Left colon (tissue), 2 donors: ENCODE measurements around the gene GFRA1. TPM values are rescaled to one million over a fixed set of nuclear protein-coding genes. Genes with fewer than 3 reads are reported as not detected.

Experiments
- ATAC-seq: fragments of 200-7000 bp; cut with Tn5 transposase; one replicate; pipeline ENCODE4 v1.9.1; 2020; ENCODE audit warnings: mild to moderate bottlenecking, moderate library complexity
- DNase-seq, 2 donors: peaks; one replicate each; pipeline ENCODE4 v3.0.0-alpha.2; 2020
- intact Hi-C, 2 donors: fragments of 100-400 bp; cut with DNase I in 1 of 2; cut with micrococcal nuclease in 1 of 2; formaldehyde crosslinking; loops; one replicate each; pipeline versions ENCODE4 v1.11.2 to v1.14.0; 2022; cut with DNase I, micrococcal nuclease
- total RNA-seq, 2 donors: library from RNA; stranded (reverse); fragmentation: NEBNext Ultra II Directional; extraction: Animal tissue kit (Norgen Biotek cat#: 25700); gene quantifications; one replicate each; pipeline ENCODE4 v1.2.1, GENCODE V29; 2021
- donor health status: DM: no; HTN: no; CAD: no.
- donor health status: DM: yes; HTN: yes; CAD: no.

Gene GFRA1
- total RNA-seq, 2 donors from 2014 or later = 2.6 to 5.1 TPM

GRCh38 chr10:116120688-116121455 lies 152.1 kb downstream of the GFRA1 start:
- no peak for ATAC-seq
- intact Hi-C loops = no loop called here
- no peak for DNase-seq

- intact Hi-C loops = no loop called here
- no peak for DNase-seq
- no peak for ATAC-seq
These were observed 154.2 kb downstream of the GFRA1 start for GRCh38 chr10:116118847-116119246.

GRCh38 chr10:116115797-116116196 lies 157.2 kb downstream of the GFRA1 start:
- DNase-seq (no peak), ATAC-seq (no peak)

GRCh38 chr10:116115036-116115641 lies 157.9 kb downstream of the GFRA1 start:
- intact Hi-C loops = no loop called here
- DNase-seq = no peak
- no peak for ATAC-seq

More at GRCh38 chr10:116115797-116116196, 157.2 kb downstream of the GFRA1 start:
- intact Hi-C loops = no loop called here

- DNase-seq (no peak), ATAC-seq (no peak)
- intact Hi-C loops = no loop called here
These were observed 159.1 kb downstream of the GFRA1 start for GRCh38 chr10:116113721-116114501.

GRCh38 chr10:116112232-116113231 lies 160.5 kb downstream of the GFRA1 start:
- no peak for ATAC-seq
- no peak for DNase-seq
- intact Hi-C loops = no loop called here

GRCh38 chr10:116111483-116112095 lies 161.4 kb downstream of the GFRA1 start:
- intact Hi-C loops = no loop called here
- ATAC-seq (no peak), DNase-seq (no peak)

- DNase-seq (no peak), ATAC-seq (no peak)
- intact Hi-C loops = no loop called here
These were observed 162.3 kb downstream of the GFRA1 start for GRCh38 chr10:116110736-116111135.

GRCh38 chr10:116109881-116110280 lies 163.1 kb downstream of the GFRA1 start:
- no peak for ATAC-seq
- intact Hi-C loops = no loop called here
- DNase-seq = no peak

- ATAC-seq (no peak), DNase-seq (no peak)
- intact Hi-C loops = no loop called here
These were observed 163.5 kb downstream of the GFRA1 start for GRCh38 chr10:116109481-116109880.

GRCh38 chr10:116108095-116108494 lies 164.9 kb downstream of the GFRA1 start:
- ATAC-seq (no peak), DNase-seq (no peak)
- intact Hi-C loops = no loop called here

GRCh38 chr10:116106611-116107010 lies 166.4 kb downstream of the GFRA1 start:
- DNase-seq (no peak), ATAC-seq (no peak)
- intact Hi-C loops = no loop called here

- ATAC-seq = no peak
- intact Hi-C loops = no loop called here
- no peak for DNase-seq
These were observed 167.7 kb downstream of the GFRA1 start for GRCh38 chr10:116105264-116105663.

- intact Hi-C loops = no loop called here
- DNase-seq (no peak), ATAC-seq (no peak)
These were observed 168.6 kb downstream of the GFRA1 start for GRCh38 chr10:116104210-116104932.

GRCh38 chr10:116103668-116104067 lies 169.3 kb downstream of the GFRA1 start:
- intact Hi-C loops = no loop called here
- DNase-seq = no peak
- no peak for ATAC-seq

- intact Hi-C loops = no loop called here
- ATAC-seq = no peak
- no peak for DNase-seq
These were observed 171.2 kb downstream of the GFRA1 start for GRCh38 chr10:116101616-116102315.

GRCh38 chr10:116100984-116101383 lies 172.0 kb downstream of the GFRA1 start:
- ATAC-seq (no peak), DNase-seq (no peak)
- intact Hi-C loops = no loop called here
